K562 (cell line): ENCODE measurements around the gene NOX5. TPM values are rescaled to one million over a fixed set of nuclear protein-coding genes. Genes with fewer than 3 reads are reported as not detected.

Source experiments
- ATAC-seq: fragments of 200-7000 bp; cut with Tn5 transposase; 3 replicates; pipeline ENCODE4 v1.9.1; 2020; ENCODE audit warnings: moderate library complexity
- BruUV-seq: library from RNA; stranded (reverse); fragments of 400-500 nt; replicated peaks from 2 replicates; lab custom pipeline; 2021; lab: Mats Ljungman, UMichigan
- CTCF ChIA-PET: fragments of 300-600 bp; formaldehyde crosslinking; extraction: SDS; loops from one replicate; lab custom pipeline; 2021; ENCODE audit warnings: low intra/inter-chr PET ratio; lab: Yijun Ruan, JAX
- POLR2A ChIA-PET: fragments of 300-600, 350-650 bp; sonication (Branson Sonifier 250); formaldehyde crosslinking; extraction: SDS; loops from one replicate; lab custom pipeline; 2021; ENCODE audit warnings: antibody characterized with exemption, inconsistent platforms; lab: Yijun Ruan, JAX
- DNase-seq, 4 experiments: peaks; one replicate each; pipeline versions ENCODE4 v3.0.0 to v3.0.0-alpha.2; 2011 to 2018; ENCODE audit warnings: low spot score in 3 of 4, mixed read lengths in 3 of 4; ENCODE audit errors: extremely low read depth in 1 of 4
- FAIRE-seq: peaks from 2 replicates; lab custom pipeline; 2011; peaks lifted over from hg19 to GRCh38; lab: Jason Lieb, UNC
- H2AFZ ChIP-seq: 2 replicates; pipeline ENCODE4 v1.6.0; 2011; ENCODE audit warnings: low read depth, low read length, control low read depth, inconsistent platforms
- H3K27ac ChIP-seq: fragments of 200-600 bp; 3 replicates; pipeline ENCODE4 v1.8.0; 2011; ENCODE audit warnings: low read depth, mild to moderate bottlenecking, control low read depth, inconsistent platforms, low read length, moderate library complexity, mixed read lengths; ENCODE audit errors: extremely low read depth
- H3K27me3 ChIP-seq, 2 experiments: fragments of 300-600 bp in 1 of 2; 2 replicates in 1 of 2; 3 replicates in 1 of 2; pipeline versions ENCODE4 v1.6.0 to v1.8.0; 2011; ENCODE audit warnings: inconsistent platforms in 2 of 2, low read length in 2 of 2, mild to moderate bottlenecking in 1 of 2, mixed read lengths in 1 of 2, moderate library complexity in 1 of 2; ENCODE audit not compliant: control insufficient read depth in 2 of 2, insufficient read depth in 2 of 2
- H3K36me3 ChIP-seq: fragments of 300-600 bp; 3 replicates; pipeline ENCODE4 v1.8.0; 2011; ENCODE audit warnings: mild to moderate bottlenecking, low read length, inconsistent platforms; ENCODE audit not compliant: control insufficient read depth, insufficient read depth
- H3K4me1 ChIP-seq, 2 experiments: fragments of 200-600 bp in 1 of 2; replicated peaks in 1 of 2; 2 replicates in 1 of 2; 3 replicates in 1 of 2; pipeline versions ENCODE4 v1.5.1 to v1.8.0; 2011; ENCODE audit warnings: inconsistent platforms in 2 of 2, low read length in 2 of 2, mild to moderate bottlenecking in 1 of 2, mixed read lengths in 1 of 2, moderate library complexity in 1 of 2; ENCODE audit not compliant: control insufficient read depth in 2 of 2, insufficient read depth in 2 of 2
- H3K4me2 ChIP-seq: 2 replicates; pipeline ENCODE4 v1.6.1; 2011; ENCODE audit warnings: low read length, control low read depth, inconsistent platforms, mixed read lengths; ENCODE audit not compliant: insufficient read depth
- H3K4me3 ChIP-seq: fragments of 200-600 bp; sonication (generic), shearing (Covaris generic); 2 replicates; pipeline ENCODE4 v1.5.1; 2016; ENCODE audit warnings: control low read depth, inconsistent platforms
- H3K79me2 ChIP-seq: fragments of 200-600 bp; 3 replicates; pipeline ENCODE4 v1.8.0; 2011; ENCODE audit warnings: low read length, inconsistent platforms; ENCODE audit not compliant: control insufficient read depth, insufficient read depth
- H3K9ac ChIP-seq, 2 experiments: 2 replicates each; pipeline versions ENCODE4 v1.6.0 to v1.6.1; 2011; ENCODE audit warnings: low read depth in 2 of 2, low read length in 2 of 2, control low read depth in 1 of 2, inconsistent platforms in 1 of 2, mild to moderate bottlenecking in 1 of 2, mixed read lengths in 1 of 2; ENCODE audit not compliant: insufficient read depth in 1 of 2
- H3K9me1 ChIP-seq: one replicate; pipeline ENCODE4 v1.6.0; 2011; ENCODE audit warnings: inconsistent platforms, mild to moderate bottlenecking, low read length, moderate library complexity; ENCODE audit not compliant: control insufficient read depth, insufficient read depth
- H3K9me3 ChIP-seq: replicated peaks from 2 replicates; pipeline ENCODE4 v1.5.1; 2011; ENCODE audit warnings: low read depth, low read length, inconsistent platforms; ENCODE audit not compliant: control insufficient read depth, insufficient read depth
- H4K20me1 ChIP-seq: replicated peaks from 2 replicates; pipeline ENCODE4 v1.6.1; 2011; ENCODE audit warnings: low read length, inconsistent platforms, mixed read lengths; ENCODE audit not compliant: control insufficient read depth, insufficient read depth
- ELF1 ChIP-seq: fragments of 200-800 bp; sonication (Bioruptor generic); IDR thresholded peaks from 2 replicates; pipeline ENCODE4 v1.6.1; 2016; ENCODE audit warnings: missing genetic modification characterization, missing compliant biosample characterization
- STAG1 ChIP-seq: sonication (generic); formaldehyde crosslinking; IDR thresholded peaks from 2 replicates; pipeline ENCODE4 v1.5.0; 2020; ENCODE audit warnings: missing genetic modification reagents, borderline replicate concordance
- ZNF184 ChIP-seq: sonication (generic); formaldehyde crosslinking; IDR thresholded peaks from 2 replicates; pipeline ENCODE4 v1.5.0; 2020; ENCODE audit warnings: missing genetic modification reagents
- ZNF583 ChIP-seq: fragments of 250-450 bp; sonication (Bioruptor Pico); IDR thresholded peaks from 2 replicates; pipeline ENCODE4 v1.4.0; 2020
- WGBS: fragments of 100-300 bp; shearing (Covaris generic); methylation state at CpG from one replicate; pipeline ENCODE4 v1.1.6; 2016; ENCODE audit warnings: low coverage, mixed read lengths; ENCODE audit not compliant: insufficient coverage; ENCODE audit errors: missing lambda C conversion rate; 5-methylcytosine and 5-hydroxymethylcytosine counted together
- in situ Hi-C: fragments of 300-500 bp; cut with MboI; formaldehyde crosslinking; loops from 4 replicates; pipeline ENCODE4 v1.15.0; 2018; ENCODE audit warnings: inconsistent platforms, mixed read lengths
- intact Hi-C: fragments of 100-400 bp; cut with micrococcal nuclease; formaldehyde crosslinking; loops from 2 replicates; pipeline ENCODE4 v1.14.2; 2022
- polyA plus RNA-seq, 8 experiments: library from polyadenylated mRNA; depleted of rRNA in 4 of 8; stranded (reverse) in 5 of 8; unstranded in 3 of 8; fragments of >200 nt; fragmentation: Nextera tagmentation in 2 of 8; fragmentation: Illumina TruSeq in 1 of 8; extraction: Ambion mirVana in 2 of 8; extraction: Trizol in 1 of 8; gene quantifications; 2 replicates each; pipeline versions ENCODE4 v1.2.1 to v1.2.3, GENCODE V29; 2011 to 2014; ENCODE audit warnings: inconsistent platforms in 1 of 8, missing spikeins in 1 of 8
- total RNA-seq, 7 experiments: library from RNA; depleted of rRNA in 6 of 7; stranded (reverse); fragments of >200 nt in 6 of 7; fragmentation: Illumina TruSeq in 2 of 7; extraction: Trizol in 2 of 7; gene quantifications; 2 replicates each; pipeline versions ENCODE4 v1.2.1 to v1.2.3, GENCODE V29; 2011 to 2021; ENCODE audit warnings: low replicate concordance in 1 of 7
- TF ChIP-seq, protein P1 (sequence below): fragments of 450-650 bp; IDR thresholded peaks from 2 replicates; pipeline ENCODE4 v1.6.1; 2016; ENCODE audit warnings: low read depth

NOX5 gene
- total and polyA plus RNA-seq, 9 of the 15 experiments (the other 6 are each of a cell fraction or from before 2014, with no cell fraction given), result 0.01 TPM; not detected in 8

DNA sequence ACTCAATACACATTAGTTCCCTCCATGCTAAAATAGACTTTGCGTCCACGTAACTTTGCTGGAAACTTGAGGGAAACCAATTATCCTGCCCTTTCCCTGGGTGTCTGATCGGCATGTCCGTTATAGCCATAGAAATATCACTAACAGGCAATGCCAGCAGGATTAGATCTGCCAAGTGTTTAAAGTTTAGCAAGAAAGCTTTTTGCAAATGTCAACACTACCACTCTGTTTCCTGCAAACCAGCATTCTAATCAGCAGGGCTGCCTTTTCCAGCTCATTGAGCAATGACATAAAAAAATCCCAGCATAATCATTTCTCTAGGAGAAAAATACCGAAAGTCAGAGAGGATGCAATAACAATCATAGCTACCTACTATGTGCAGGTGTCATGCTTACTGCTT is 60.9 kb downstream of the NOX5 start:
- H3K4me2 ChIP-seq, result no peak overlapping the region
- CTCF ChIA-PET, result no interaction called here

More for the DNA sequence above, 60.9 kb downstream of the NOX5 start:
- no peak for DNase-seq
- no peaks in the 10 kb centered on the region for H3K9me3 ChIP-seq
- TF ChIP-seq, protein P1, sequence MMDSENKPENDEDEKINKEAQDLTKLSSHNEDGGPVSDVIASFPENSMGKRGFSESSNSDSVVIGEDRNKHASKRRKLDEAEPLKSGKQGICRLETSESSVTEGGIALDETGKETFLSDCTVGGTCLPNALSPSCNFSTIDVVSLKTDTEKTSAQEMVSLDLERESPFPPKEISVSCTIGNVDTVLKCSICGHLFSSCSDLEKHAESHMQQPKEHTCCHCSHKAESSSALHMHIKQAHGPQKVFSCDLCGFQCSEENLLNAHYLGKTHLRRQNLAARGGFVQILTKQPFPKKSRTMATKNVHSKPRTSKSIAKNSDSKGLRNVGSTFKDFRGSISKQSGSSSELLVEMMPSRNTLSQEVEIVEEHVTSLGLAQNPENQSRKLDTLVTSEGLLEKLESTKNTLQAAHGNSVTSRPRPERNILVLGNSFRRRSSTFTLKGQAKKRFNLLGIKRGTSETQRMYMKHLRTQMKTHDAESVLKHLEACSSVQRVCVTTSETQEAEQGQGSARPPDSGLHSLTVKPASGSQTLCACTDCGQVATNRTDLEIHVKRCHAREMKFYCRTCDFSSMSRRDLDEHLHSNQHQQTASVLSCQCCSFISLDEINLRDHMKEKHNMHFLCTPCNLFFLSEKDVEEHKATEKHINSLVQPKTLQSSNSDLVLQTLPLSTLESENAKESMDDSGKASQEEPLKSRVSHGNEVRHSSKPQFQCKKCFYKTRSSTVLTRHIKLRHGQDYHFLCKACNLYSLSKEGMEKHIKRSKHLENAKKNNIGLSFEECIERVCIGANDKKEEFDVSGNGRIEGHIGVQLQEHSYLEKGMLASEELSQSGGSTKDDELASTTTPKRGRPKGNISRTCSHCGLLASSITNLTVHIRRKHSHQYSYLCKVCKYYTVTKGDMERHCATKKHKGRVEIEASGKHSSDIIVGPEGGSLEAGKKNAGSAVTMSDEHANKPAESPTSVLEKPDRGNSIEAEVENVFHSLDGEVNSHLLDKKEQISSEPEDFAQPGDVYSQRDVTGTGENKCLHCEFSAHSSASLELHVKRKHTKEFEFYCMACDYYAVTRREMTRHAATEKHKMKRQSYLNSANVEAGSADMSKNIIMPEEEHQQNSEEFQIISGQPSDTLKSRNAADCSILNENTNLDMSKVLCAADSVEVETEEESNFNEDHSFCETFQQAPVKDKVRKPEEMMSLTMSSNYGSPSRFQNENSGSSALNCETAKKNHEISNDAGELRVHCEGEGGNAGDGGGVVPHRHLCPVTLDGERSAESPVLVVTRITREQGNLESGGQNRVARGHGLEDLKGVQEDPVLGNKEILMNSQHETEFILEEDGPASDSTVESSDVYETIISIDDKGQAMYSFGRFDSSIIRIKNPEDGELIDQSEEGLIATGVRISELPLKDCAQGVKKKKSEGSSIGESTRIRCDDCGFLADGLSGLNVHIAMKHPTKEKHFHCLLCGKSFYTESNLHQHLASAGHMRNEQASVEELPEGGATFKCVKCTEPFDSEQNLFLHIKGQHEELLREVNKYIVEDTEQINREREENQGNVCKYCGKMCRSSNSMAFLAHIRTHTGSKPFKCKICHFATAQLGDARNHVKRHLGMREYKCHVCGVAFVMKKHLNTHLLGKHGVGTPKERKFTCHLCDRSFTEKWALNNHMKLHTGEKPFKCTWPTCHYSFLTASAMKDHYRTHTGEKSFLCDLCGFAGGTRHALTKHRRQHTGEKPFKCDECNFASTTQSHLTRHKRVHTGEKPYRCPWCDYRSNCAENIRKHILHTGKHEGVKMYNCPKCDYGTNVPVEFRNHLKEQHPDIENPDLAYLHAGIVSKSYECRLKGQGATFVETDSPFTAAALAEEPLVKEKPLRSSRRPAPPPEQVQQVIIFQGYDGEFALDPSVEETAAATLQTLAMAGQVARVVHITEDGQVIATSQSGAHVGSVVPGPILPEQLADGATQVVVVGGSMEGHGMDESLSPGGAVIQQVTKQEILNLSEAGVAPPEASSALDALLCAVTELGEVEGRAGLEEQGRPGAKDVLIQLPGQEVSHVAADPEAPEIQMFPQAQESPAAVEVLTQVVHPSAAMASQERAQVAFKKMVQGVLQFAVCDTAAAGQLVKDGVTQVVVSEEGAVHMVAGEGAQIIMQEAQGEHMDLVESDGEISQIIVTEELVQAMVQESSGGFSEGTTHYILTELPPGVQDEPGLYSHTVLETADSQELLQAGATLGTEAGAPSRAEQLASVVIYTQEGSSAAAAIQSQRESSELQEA, result no peak
- TF ChIP-seq STAG1 (CRISPR knock-in tag), result no peak
- TF ChIP-seq ELF1, result no peak
- TF ChIP-seq ZNF583 (CRISPR knock-in tag), result no peak
- TF ChIP-seq ZNF184 (CRISPR knock-in tag), result no peak
- no TSS peak for BruUV-seq
- H3K4me3 ChIP-seq, result no peak overlapping the region
- no peaks in the 10 kb centered on the region for H4K20me1 ChIP-seq
- intact Hi-C loops, result no loop called here
- peaks cover 26 to 32% of the 10 kb centered on the region in 2 experiments for H3K27me3 ChIP-seq
- no peaks in the 10 kb centered on the region for H3K9me1 ChIP-seq
- H3K36me3 ChIP-seq, result no peaks in the 10 kb centered on the region
- no peak overlapping the region for H2AFZ ChIP-seq
- in situ Hi-C loops, result no loop called here
- no peak for ATAC-seq
- POLR2A ChIA-PET, result interaction anchor here (0.9 kb wide), 1 partner anchor 26 kb away, joined by 3 read pairs; no protein-coding TSS in a partner anchor
- H3K4me1 ChIP-seq, result peaks cover 0 to 6% of the 10 kb centered on the region in 2 experiments; a peak in 1 of 5 replicates
- FAIRE-seq, result no peak
- H3K9ac ChIP-seq, result no peak overlapping the region
- no peak overlapping the region for H3K27ac ChIP-seq
- WGBS, result 5% methylated on average over 5 of the region's 5 CpGs
- H3K79me2 ChIP-seq, result no peaks in the 10 kb centered on the region
